Measurements from ENCODE around the gene TENT5C.

Gene TENT5C

GRCh38 chr1:117590273-117590925 is 15.4 kb upstream of the TENT5C start:
- no peak overlapping the region for H3K27ac ChIP-seq

GRCh38 chr1:117591252-117591651 is 14.6 kb upstream of the TENT5C start:
- Histone ChIP-seq H3K4me3 (no peak overlapping the region), H3K27ac (no peak overlapping the region)
- no peak for DNase-seq (ENCODE audit: low spot score)
- TF ChIP-seq, protein P1, sequence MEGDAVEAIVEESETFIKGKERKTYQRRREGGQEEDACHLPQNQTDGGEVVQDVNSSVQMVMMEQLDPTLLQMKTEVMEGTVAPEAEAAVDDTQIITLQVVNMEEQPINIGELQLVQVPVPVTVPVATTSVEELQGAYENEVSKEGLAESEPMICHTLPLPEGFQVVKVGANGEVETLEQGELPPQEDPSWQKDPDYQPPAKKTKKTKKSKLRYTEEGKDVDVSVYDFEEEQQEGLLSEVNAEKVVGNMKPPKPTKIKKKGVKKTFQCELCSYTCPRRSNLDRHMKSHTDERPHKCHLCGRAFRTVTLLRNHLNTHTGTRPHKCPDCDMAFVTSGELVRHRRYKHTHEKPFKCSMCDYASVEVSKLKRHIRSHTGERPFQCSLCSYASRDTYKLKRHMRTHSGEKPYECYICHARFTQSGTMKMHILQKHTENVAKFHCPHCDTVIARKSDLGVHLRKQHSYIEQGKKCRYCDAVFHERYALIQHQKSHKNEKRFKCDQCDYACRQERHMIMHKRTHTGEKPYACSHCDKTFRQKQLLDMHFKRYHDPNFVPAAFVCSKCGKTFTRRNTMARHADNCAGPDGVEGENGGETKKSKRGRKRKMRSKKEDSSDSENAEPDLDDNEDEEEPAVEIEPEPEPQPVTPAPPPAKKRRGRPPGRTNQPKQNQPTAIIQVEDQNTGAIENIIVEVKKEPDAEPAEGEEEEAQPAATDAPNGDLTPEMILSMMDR (IDR thresholded peaks at IDR 0.05), result no peak

More at GRCh38 chr1:117590273-117590925, 15.4 kb upstream of the TENT5C start:
- no peak for DNase-seq (ENCODE audit: low spot score)
- H3K4me3 ChIP-seq, result no peak overlapping the region
- TF ChIP-seq, protein P1 (IDR thresholded peaks at IDR 0.05), result no peak

DNA sequence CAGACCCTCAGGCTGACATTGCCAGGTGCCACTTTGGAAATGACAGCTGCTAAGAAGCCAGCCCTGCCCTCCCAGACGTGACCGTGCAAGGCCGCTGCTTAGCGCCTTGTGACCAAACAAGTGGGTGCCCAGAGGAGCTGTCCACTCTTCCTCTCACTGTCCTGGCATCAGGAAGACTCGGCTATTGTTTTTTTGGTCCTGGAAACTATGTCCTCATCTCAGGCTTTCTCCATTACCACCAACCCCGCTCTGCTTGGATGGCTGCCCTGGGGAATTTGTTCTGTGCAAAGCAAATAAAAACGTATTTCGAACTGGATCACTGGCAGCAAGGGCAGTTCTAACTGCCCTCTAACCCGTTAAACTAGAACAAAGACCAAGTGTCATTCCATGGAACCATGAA is 13.7 kb upstream of the TENT5C start:
- no peak overlapping the region for H3K27ac ChIP-seq
- TF ChIP-seq, protein P1 (IDR thresholded peaks at IDR 0.05), result no peak
- DNase-seq (ENCODE audit: low spot score), result no peak
- H3K4me3 ChIP-seq, result no peak overlapping the region

DNA sequence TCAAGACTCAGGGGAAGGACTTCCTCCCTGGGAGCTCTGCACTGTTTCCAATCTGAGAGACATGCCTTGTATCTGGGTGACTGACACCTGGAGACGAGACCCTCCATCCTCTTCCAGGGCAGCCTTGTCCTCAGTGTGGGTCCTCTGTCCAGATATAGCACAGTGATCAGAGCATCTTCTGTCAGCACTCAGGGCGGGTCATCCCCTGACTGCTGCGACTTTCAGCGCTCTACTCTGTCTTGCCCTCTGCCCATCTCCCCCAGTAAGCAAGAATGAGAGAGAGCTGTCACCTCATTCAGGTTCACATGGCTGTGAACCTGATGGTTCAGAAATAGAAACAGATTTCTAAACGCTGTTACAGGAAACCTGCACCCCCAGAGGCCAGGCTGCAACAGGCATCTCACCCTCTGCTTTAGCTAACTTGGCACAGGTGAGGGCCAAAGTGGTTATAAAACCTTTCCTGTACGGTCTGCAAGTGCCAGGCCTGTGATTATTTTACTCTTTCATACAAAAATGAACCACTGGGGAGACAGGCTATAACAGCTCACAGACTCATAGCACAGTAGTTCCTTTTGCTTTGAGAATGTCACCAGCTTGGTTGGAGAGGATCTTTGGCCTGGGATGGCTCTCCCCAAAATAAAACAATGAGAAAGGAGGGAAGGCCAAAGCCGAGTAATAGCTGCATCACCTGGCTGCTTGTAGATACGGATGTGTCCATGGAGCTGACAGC is 11.4 kb upstream of the TENT5C start:
- H3K4me3 ChIP-seq, result no peak overlapping the region
- H3K27ac ChIP-seq, result no peak overlapping the region
- DNase-seq (ENCODE audit: low spot score), result peak; percentile 26
- TF ChIP-seq, protein P1 (IDR thresholded peaks at IDR 0.05), result no peak

GRCh38 chr1:117596023-117596720 is 9.7 kb upstream of the TENT5C start:
- TF ChIP-seq, protein P1 (IDR thresholded peaks at IDR 0.05), result no peak
- Histone ChIP-seq H3K4me3 (no peak overlapping the region), H3K27ac (no peak overlapping the region)
- DNase-seq (ENCODE audit: low spot score), result peak; percentile 43

- Histone ChIP-seq H3K27ac (no peak overlapping the region), H3K4me3 (no peak overlapping the region)
- peak; percentile 58 for DNase-seq (ENCODE audit: low spot score)
- TF ChIP-seq, protein P1 (IDR thresholded peaks at IDR 0.05), result no peak
Observed at GRCh38 chr1:117598489-117598888, 7.4 kb upstream of the TENT5C start.

Data from coronary artery (tissue), 2 donors.